Mucosa of descending colon (tissue), 3 donors: ENCODE data around the gene TRPM3. TPM values are rescaled to one million over a fixed set of nuclear protein-coding genes. Genes with fewer than 3 reads are reported as not detected.

Experiments used
- ATAC-seq: fragments of 200-7000 bp; cut with Tn5 transposase; one replicate; pipeline ENCODE4 v1.9.1; 2020; ENCODE audit warnings: mild to moderate bottlenecking, moderate library complexity
- DNase-seq, 3 donors: peaks; one replicate each; pipeline ENCODE4 v3.0.0-alpha.2; 2020
- H3K36me3 ChIP-seq: fragments of 200-600 bp; one replicate; pipeline ENCODE4 v1.8.0; 2021; ENCODE audit warnings: low read depth, mild to moderate bottlenecking
- H3K4me1 ChIP-seq: fragments of 200-600 bp; one replicate; pipeline ENCODE4 v1.8.0; 2021; ENCODE audit warnings: low read depth, mild to moderate bottlenecking
- H3K4me3 ChIP-seq: fragments of 200-600 bp; one replicate; pipeline ENCODE4 v1.8.0; 2021; ENCODE audit warnings: mild to moderate bottlenecking
- H3K9me3 ChIP-seq: fragments of 200-600 bp; one replicate; pipeline ENCODE4 v1.8.0; 2021; ENCODE audit warnings: mild to moderate bottlenecking
- intact Hi-C, 2 donors: fragments of 100-400 bp; cut with DNase I in 1 of 2; cut with micrococcal nuclease in 1 of 2; formaldehyde crosslinking; loops; one replicate each; pipeline versions ENCODE4 v1.11.0 to v1.11.1; 2022; cut with DNase I, micrococcal nuclease
- total RNA-seq, 3 donors: library from RNA; stranded (reverse); fragmentation: NEBNext Ultra II Directional in 2 of 3; extraction: Animal tissue kit (Norgen Biotek cat#: 25700) in 2 of 3; gene quantifications; one replicate each; pipeline versions ENCODE4 v1.2.1 to v1.2.4, GENCODE V29; 2021 to 2023
- TF ChIP-seq, protein P1 (sequence below): fragments of 200-600 bp; IDR thresholded peaks from one replicate; pipeline ENCODE4 v1.8.0; 2022; ENCODE audit warnings: antibody characterized with exemption, mild to moderate bottlenecking
- donor health status: DM: no; HTN: no; CAD: no; lungs with moderate emphysema.
- donor health status: DM: no; HTN: no; CAD: no.
- donor health status: DM: no; HTN: yes; CAD: no.

Gene TRPM3
- total RNA-seq, 3 donors from 2014 or later, result 0.29 to 0.55 (median 0.51) TPM

DNA sequence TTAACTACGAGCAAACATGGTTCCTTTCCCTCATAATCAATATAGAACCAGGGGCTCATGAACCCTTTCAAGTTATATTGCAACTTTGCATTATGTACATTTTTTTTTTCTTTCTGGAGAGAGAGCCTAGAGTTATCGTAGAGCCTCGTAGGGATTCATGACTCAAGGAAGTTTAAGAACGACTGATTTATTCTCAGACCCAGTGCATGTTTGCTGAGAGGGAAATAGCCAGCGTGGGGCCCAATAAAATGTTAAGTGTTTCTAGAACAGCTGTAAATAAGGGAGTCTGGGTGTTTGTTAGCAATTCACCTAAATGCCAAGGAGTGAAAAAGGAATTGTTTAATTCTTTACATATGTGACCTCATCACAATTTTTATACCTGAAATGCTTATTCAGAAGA is 587.9 kb downstream of the TRPM3 start:
- intact Hi-C loops, result no loop called here
- Histone ChIP-seq H3K4me3 (no peak overlapping the region), H3K9me3 (no peaks in the 10 kb centered on the region), H3K4me1 (no peaks in the 10 kb centered on the region), H3K36me3 (no peaks in the 10 kb centered on the region)
- TF ChIP-seq, protein P1, sequence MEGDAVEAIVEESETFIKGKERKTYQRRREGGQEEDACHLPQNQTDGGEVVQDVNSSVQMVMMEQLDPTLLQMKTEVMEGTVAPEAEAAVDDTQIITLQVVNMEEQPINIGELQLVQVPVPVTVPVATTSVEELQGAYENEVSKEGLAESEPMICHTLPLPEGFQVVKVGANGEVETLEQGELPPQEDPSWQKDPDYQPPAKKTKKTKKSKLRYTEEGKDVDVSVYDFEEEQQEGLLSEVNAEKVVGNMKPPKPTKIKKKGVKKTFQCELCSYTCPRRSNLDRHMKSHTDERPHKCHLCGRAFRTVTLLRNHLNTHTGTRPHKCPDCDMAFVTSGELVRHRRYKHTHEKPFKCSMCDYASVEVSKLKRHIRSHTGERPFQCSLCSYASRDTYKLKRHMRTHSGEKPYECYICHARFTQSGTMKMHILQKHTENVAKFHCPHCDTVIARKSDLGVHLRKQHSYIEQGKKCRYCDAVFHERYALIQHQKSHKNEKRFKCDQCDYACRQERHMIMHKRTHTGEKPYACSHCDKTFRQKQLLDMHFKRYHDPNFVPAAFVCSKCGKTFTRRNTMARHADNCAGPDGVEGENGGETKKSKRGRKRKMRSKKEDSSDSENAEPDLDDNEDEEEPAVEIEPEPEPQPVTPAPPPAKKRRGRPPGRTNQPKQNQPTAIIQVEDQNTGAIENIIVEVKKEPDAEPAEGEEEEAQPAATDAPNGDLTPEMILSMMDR, result no peak
- DNase-seq, result no peak
- no peak for ATAC-seq

GRCh38 chr9:70532716-70533115 is 588.7 kb downstream of the TRPM3 start:
- Histone ChIP-seq H3K36me3 (no peaks in the 10 kb centered on the region), H3K4me3 (no peak overlapping the region), H3K4me1 (no peaks in the 10 kb centered on the region), H3K9me3 (no peaks in the 10 kb centered on the region)
- intact Hi-C loops, result no loop called here
- ATAC-seq, result no peak
- TF ChIP-seq, protein P1, result no peak
- no peak for DNase-seq

GRCh38 chr9:70531311-70531710 is 590.1 kb downstream of the TRPM3 start:
- H3K4me1 ChIP-seq, result no peaks in the 10 kb centered on the region
- no peak for ATAC-seq
- H3K4me3 ChIP-seq, result no peak overlapping the region
- TF ChIP-seq, protein P1, result no peak
- H3K9me3 ChIP-seq, result no peaks in the 10 kb centered on the region
- no peak for DNase-seq
- H3K36me3 ChIP-seq, result no peaks in the 10 kb centered on the region
- intact Hi-C loops, result no loop called here

GRCh38 chr9:70530716-70531115 is 590.7 kb downstream of the TRPM3 start:
- DNase-seq (no peak), ATAC-seq (no peak)
- Histone ChIP-seq H3K36me3 (no peaks in the 10 kb centered on the region), H3K4me1 (no peaks in the 10 kb centered on the region), H3K9me3 (no peaks in the 10 kb centered on the region), H3K4me3 (no peak overlapping the region)
- intact Hi-C loops, result no loop called here
- TF ChIP-seq, protein P1, result no peak

- DNase-seq, result no peak
- no peak for ATAC-seq
These were observed 591.6 kb downstream of the TRPM3 start for GRCh38 chr9:70529833-70530232.

More at GRCh38 chr9:70529833-70530232, 591.6 kb downstream of the TRPM3 start:
- Histone ChIP-seq H3K9me3 (no peaks in the 10 kb centered on the region), H3K4me3 (no peak overlapping the region), H3K4me1 (no peaks in the 10 kb centered on the region), H3K36me3 (no peaks in the 10 kb centered on the region)
- intact Hi-C loops, result no loop called here
- TF ChIP-seq, protein P1, result no peak
